Chondrocyte (in vitro differentiated cells): ENCODE results near the gene TBCEL. TPM values are rescaled to one million over a fixed set of nuclear protein-coding genes. Genes with fewer than 3 reads are reported as not detected.

Experiments used
- DNase-seq: peaks from one replicate; pipeline ENCODE4 v3.0.0; 2021; ENCODE audit warnings: mixed read lengths, low spot score
- H3K27ac Mint-ChIP-seq: one replicate; pipeline ENCODE4 v1.8.0; 2021; ENCODE audit warnings: mild to moderate bottlenecking, moderate library complexity, mixed read lengths; ENCODE audit not compliant: unreplicated experiment
- H3K27me3 Mint-ChIP-seq: 2 replicates; pipeline ENCODE4 v1.8.0; 2021; ENCODE audit warnings: low read depth, mixed read lengths
- H3K36me3 Mint-ChIP-seq: 2 replicates; pipeline ENCODE4 v1.8.0; 2021; ENCODE audit warnings: low read depth, mixed read lengths
- H3K4me1 Mint-ChIP-seq: 2 replicates; pipeline ENCODE4 v1.8.0; 2021; ENCODE audit warnings: low read depth, mild to moderate bottlenecking, mixed read lengths
- H3K4me3 Mint-ChIP-seq: one replicate; pipeline ENCODE4 v1.8.0; 2021; ENCODE audit warnings: mild to moderate bottlenecking, moderate library complexity, mixed read lengths; ENCODE audit not compliant: unreplicated experiment
- H3K9me3 Mint-ChIP-seq: 2 replicates; pipeline ENCODE4 v1.8.0; 2021; ENCODE audit warnings: low read depth, mixed read lengths
- total RNA-seq: library from RNA; stranded (reverse); gene quantifications from 3 replicates; pipeline ENCODE4 v1.2.1, GENCODE V29; 2021
- TF ChIP-seq, protein P1 (sequence below): fragments of 200-600 bp; sonication (generic); IDR thresholded peaks from 2 replicates; pipeline ENCODE4 v1.5.0; 2021; ENCODE audit warnings: antibody characterized with exemption, mild to moderate bottlenecking, moderate library complexity

The TBCEL gene
- total RNA-seq, 1 donor from 2014 or later, result 29.6 TPM

- TF ChIP-seq, protein P1, sequence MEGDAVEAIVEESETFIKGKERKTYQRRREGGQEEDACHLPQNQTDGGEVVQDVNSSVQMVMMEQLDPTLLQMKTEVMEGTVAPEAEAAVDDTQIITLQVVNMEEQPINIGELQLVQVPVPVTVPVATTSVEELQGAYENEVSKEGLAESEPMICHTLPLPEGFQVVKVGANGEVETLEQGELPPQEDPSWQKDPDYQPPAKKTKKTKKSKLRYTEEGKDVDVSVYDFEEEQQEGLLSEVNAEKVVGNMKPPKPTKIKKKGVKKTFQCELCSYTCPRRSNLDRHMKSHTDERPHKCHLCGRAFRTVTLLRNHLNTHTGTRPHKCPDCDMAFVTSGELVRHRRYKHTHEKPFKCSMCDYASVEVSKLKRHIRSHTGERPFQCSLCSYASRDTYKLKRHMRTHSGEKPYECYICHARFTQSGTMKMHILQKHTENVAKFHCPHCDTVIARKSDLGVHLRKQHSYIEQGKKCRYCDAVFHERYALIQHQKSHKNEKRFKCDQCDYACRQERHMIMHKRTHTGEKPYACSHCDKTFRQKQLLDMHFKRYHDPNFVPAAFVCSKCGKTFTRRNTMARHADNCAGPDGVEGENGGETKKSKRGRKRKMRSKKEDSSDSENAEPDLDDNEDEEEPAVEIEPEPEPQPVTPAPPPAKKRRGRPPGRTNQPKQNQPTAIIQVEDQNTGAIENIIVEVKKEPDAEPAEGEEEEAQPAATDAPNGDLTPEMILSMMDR, result no peak
- H3K4me1 Mint-ChIP-seq, result peaks cover 6% of the 10 kb centered on the region
- H3K4me3 Mint-ChIP-seq, result no peak overlapping the region
- no peak for DNase-seq
- no peaks in the 10 kb centered on the region for H3K27me3 Mint-ChIP-seq
- peaks cover 32% of the 10 kb centered on the region for H3K36me3 Mint-ChIP-seq
- peaks cover 3% of the 10 kb centered on the region for H3K9me3 Mint-ChIP-seq
- H3K27ac Mint-ChIP-seq, result no peak overlapping the region
Observed at GRCh38 chr11:121067962-121068647, 44.2 kb downstream of the TBCEL start.

GRCh38 chr11:121068787-121069186 is 44.9 kb downstream of the TBCEL start:
- DNase-seq, result no peak
- peaks cover 6% of the 10 kb centered on the region for H3K4me1 Mint-ChIP-seq
- no peak overlapping the region for H3K4me3 Mint-ChIP-seq
- no peak overlapping the region for H3K27ac Mint-ChIP-seq
- peaks cover 3% of the 10 kb centered on the region for H3K9me3 Mint-ChIP-seq
- H3K36me3 Mint-ChIP-seq, result peaks cover 34% of the 10 kb centered on the region
- TF ChIP-seq, protein P1, result no peak
- H3K27me3 Mint-ChIP-seq, result no peaks in the 10 kb centered on the region

DNA sequence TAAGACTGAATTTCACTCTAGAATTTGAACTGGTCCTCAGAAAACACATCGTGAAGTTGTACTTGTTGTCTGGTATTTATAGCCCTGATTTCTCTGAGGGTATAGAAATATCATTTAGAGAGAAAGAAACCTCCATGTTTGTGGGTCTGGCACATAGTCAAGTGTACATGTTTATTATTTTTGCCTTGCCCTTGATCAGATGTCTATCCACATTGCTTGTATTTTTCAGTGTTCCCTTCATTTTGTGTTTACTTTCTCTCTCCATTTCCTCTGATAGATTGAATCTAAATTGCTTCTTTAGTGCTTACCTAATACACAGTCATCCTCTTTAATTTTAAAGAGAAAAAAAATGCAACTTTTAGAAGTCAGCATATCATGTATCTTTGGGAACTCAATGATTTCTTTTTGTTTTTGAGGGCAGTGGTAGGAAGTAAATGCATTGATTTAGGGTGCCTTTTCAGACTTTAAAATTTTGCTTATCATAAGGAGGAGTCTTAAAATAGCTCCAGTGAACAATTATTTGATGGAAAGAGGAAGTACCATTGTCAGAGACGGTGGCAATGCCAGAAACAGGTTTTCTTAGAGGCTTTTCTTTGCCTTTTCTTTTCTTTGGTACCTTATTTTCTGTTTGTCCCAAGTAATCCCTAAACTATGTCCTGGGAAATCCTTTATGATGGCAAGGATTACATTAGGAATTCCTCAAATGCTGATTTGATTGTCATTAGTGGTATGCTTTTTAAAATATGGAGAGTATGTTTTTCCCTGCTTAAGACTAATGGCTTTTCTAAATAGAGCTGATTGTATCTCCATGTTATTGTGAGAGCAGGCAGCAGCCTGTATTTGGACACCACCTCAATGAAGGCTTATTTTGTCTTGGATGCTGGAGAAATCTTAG is 47.3 kb downstream of the TBCEL start:
- H3K4me3 Mint-ChIP-seq, result no peak overlapping the region
- H3K27ac Mint-ChIP-seq, result no peak overlapping the region

DNA sequence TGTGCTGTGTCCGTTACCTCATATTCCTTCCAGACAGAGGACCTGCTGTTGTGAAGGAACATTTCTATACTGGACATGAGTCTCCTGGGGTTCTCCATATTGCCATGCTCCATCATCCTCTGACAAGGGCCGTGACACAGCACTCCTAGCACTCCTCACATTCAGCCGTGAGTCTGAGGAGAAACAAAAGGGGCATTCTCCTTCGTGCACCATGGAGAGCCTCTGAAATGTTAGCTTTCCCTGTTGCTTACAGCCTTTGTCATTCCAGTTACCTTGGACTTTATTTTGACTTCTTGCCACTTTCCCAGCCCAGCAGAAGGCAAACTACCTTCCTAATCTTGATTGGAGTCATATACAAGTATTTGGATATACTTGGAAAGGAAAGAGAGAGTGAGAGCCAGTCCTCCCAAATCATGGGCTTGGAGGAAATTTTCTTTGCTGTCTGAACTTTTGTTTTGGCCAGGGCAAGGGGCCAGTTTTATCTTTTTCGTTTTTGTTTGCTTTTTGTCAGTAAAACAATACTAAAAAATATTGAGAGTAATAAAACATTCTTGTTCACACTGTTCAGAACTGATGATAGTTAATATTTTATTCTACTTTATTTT is 48.0 kb downstream of the TBCEL start:
- Mint-ChIP-seq H3K27me3 (no peaks in the 10 kb centered on the region), H3K4me3 (no peak overlapping the region), H3K36me3 (peaks cover 37% of the 10 kb centered on the region), H3K4me1 (peaks cover 6% of the 10 kb centered on the region), H3K9me3 (peaks cover 3% of the 10 kb centered on the region), H3K27ac (no peak overlapping the region)
- TF ChIP-seq, protein P1, result no peak
- DNase-seq, result no peak

More for the DNA sequence above, 47.3 kb downstream of the TBCEL start:
- no peak for DNase-seq
- TF ChIP-seq, protein P1, result no peak
- H3K27me3 Mint-ChIP-seq, result no peaks in the 10 kb centered on the region
- peaks cover 37% of the 10 kb centered on the region for H3K36me3 Mint-ChIP-seq
- H3K9me3 Mint-ChIP-seq, result peaks cover 3% of the 10 kb centered on the region
- peaks cover 6% of the 10 kb centered on the region for H3K4me1 Mint-ChIP-seq

DNA sequence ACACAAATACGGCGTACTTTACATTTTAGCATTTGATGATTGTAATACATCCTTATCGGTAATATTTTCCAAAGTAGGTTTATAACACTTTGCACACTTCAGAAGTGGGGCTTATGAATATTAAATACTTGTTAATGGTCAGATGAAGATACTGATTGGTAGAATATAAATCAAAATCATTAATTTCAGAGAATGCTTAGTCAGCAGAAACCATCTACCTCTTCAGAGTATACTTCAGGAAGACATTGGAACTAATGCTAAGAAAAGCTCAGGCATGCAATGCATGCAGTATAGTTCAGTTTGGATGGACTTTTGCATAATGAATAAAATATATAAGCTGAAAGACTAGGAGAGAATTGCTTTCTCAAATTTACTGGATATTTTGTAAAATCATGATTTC is 57.4 kb downstream of the TBCEL start:
- Mint-ChIP-seq H3K4me1 (peaks cover 3% of the 10 kb centered on the region), H3K27ac (no peak overlapping the region), H3K9me3 (no peaks in the 10 kb centered on the region), H3K36me3 (peaks cover 8% of the 10 kb centered on the region), H3K27me3 (no peaks in the 10 kb centered on the region), H3K4me3 (no peak overlapping the region)
- no peak for DNase-seq
- TF ChIP-seq, protein P1, result no peak
